ENCODE data around the gene MMP28.
"Not testable (repeated sequence)": the region's sequence is repeated elsewhere in the genome, so short reads cannot be mapped to it uniquely, and the experiment has no call there.

MMP28 gene

DNA sequence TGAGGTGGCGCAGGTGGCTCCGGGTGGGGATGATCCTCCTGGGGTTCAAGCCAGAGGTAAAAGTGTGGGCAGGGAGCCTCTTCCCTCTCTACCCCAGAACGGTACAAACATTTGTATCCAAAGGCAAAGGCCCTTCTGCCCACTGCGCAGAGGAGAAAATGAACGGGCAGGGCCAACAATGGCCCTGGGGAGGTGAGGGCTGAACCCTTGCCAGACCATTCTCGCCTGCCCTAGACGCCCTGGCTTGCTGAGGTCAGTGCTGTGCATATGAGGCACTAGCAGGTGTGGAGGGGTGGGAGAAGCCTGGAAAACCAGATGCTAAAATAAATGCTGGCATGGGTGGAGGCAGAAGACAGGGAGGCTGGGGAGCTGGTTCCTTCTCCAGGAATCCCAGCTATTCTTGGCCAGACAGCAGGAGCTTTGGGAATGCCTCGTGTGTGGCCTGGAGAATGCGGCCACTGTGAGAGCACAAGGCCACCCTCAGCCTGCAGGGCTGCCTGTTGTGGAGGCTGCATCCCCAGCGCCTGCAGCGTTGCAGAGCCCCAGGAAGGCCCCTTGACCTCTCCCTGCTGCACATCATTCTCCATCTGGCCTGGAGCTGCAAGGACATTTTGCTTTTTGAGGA lies 30.2 kb downstream of the MMP28 start:
- FAIRE-seq, result no peak

DNA sequence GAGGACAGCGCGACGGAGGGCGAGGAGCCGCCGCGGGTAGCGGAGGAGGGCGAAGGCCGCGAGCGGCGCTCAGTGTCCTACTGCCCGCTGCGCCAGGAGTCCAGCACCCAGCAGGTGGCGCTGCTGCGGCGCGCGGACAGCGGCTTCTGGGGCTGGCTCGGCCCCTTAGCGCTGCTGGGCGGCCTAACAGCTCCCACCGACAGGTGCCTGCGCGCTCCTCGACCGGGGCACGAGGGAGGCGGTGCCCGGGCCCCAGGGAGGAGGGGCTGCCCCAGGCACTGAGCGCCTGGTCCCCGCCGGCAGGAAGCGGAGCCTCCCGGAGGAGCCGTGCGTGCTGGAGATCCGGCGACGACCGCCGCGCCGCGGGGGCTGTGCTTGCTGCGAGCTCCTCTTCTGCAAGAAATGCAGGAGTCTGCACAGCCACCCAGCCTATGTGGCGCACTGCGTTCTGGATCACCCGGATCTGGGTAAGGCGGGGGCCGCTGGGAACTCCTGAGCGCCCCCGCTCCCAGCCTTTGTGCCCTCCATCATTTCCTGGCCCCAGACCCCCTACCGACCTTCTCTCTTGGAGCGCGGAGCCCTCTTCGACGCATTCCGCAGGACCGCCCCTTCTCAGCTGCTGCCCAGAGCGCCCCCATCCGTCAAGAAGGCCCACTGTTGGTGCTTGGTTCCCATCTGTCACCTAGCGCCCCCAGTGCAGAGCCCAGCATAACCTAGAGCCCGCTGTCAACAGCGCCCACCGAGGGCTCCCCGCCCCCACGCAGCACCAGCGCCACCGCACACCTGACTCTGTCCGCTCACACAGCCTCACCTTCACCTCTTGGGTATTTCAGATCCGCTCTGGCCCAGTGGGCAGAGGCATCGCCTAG lies 31.1 kb downstream of the MMP28 start:
- FAIRE-seq, result no peak

DNA sequence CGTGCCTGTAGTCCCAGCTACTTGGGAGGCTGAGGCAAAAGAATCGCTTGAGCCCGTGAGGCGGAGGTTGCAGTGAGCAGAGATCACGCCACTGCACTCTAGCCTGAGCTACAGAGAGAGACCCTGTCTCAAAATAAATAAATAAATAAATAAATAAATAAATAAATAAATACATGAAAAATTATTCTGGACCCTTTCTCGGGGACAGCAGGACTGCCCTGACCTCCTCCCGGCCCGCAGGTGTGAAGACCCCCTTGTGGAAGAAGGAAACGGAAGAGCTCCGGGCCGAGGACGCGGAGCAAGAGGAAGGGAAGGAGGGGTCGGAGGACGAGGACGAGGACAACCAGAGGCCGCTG lies 31.7 kb downstream of the MMP28 start:
- FAIRE-seq, result no peak

DNA sequence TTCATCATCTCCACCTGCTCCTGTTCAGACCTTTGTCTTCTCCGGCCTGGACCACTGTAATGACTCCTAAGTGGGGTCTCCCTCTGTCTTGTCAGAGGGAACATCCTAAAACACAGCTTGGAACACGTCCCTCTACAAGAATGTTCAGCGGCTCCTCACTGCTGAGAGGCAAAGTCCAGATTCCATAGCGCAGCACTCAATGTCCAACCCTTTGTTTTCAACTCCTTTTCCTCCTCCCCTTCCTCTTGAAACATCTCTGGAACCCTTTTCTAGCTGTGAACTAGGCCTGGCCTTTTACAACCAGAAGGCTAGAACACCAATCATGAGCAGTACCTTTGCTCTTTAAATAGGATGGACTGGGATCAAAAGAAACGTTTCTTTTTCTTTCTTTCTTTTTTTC lies 33.8 kb downstream of the MMP28 start:
- FAIRE-seq, result no peak

DNA sequence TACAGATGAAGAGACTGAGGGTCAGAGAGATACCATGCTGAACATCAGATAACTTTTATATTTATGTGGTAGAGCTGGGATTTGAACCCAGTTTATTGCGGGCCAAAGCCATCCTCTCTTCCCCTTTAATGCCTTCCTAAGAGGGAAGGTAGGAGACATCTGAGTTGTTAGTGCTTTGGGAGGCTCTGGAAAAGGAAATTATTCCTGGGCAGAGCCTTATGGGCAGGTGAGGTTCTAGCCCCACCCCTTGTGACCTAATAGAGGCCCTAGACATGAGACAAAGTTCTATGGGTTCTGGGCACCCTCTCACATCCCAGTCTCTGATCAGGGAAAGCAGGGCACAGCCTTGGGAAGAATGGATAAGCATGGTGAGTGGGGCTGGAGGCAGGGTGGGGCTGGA lies 34.9 kb downstream of the MMP28 start, which contains the start of gene C17orf50:
TSS of gene C17orf50 (plus strand) at position 301 of the 400 bp plus-strand sequence. CDS start at position 356, 55 bp downstream.
- no peak for FAIRE-seq

DNA sequence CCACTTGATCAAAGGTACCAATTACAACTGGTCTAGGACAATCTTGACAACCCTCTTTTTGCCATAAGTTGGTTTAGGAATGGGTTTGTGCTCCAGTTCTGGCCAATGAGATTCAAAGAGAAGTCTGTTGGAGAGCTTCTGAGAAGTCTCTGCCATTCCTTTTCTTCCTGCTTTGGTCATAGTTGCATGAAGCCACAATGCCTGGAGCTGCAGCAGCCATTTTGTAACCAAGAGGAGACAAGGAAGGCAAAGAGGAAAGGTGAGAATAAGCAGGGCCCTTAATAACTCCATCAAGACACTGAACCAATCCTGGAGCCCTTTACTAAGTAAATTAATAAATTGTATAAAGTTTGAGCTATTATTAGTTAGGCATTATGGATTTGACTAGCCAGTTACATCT lies 38.2 kb downstream of the MMP28 start:
- FAIRE-seq, result no peak

DNA sequence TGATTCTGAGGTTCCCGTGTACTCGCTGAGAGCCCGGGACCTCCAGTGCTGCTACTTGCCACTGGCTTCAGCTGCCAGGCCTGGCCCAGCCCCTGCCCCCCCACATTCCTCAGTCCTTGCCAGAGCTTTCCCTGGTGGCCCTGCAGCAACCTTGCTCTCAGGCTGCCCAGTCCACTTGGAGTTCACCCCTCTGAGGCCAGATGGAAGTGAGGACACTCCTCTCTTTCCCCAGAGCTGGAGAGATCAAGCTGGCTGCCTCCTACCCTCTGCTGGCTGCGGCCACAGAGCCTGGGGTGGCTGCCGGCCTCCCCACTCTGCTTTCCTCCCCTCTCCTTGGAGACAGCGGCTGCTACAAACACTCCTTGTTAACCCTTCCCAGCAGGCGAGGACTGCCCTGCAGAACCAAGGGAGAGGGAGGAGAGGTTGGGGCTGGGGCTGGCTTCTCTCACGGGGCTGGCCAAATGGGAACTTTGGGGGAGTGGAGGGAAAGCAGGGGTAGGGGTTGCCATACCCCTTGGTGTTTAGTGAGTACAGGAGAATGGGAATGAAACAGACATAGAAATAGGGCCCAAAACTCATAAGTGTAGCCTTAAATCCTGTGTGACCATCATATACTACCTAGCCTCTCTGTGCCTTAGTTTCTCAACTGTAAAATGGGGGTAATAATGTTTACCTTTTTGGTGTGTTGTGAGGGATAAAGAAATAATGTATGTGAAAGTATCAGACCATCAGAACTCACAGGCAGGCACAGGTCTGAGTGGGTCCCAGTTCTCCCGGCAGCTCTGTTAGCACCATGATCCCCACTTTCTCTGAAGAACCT lies 42.3 kb downstream of the MMP28 start, which contains the start of gene GAS2L2:
TSS of gene GAS2L2 (minus strand) at position 295 of the 820 bp plus-strand sequence. CDS start 389 bp downstream, outside the sequence.
- FAIRE-seq, result no peak

DNA sequence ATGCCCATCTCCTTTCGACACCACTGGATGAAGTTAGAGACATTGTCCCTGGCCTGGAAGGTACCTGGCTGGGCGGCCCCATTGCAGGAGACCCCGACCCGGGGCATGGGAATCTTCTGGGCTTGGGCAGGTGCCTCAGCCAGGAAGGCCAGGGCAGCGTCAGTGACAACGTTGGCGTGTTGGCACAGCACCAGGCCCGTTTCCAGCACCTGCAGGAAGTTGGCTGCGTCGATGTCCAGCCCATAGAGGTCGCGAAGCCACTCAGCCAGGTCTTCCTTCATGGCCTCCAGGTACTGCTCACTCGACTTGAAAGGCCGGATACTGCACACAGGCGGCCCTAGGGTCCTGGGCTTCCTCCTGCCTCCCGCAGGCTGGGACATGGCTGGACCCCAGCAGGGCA lies 43.0 kb downstream of the MMP28 start:
- no peak for FAIRE-seq

DNA sequence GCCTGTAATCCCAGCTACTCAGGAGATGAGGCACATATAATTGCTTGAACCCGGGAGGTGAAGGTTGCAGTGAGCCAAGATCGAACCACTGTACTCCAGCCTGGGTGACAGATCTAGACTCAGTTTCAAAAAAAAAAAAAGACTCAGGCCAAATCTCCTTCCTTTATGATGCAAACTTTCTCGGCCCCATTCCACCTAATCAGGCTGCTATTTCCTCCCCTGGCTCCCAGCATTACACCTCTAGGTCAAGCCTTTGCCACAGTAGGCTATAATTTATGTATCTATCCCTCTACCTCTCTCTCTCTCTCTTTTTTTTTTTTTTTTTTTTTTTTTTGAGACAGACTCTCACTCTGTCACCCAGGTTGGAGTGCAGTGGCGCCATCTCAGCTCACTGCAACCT lies 43.9 kb downstream of the MMP28 start:
- FAIRE-seq, result not testable (repeated sequence)

DNA sequence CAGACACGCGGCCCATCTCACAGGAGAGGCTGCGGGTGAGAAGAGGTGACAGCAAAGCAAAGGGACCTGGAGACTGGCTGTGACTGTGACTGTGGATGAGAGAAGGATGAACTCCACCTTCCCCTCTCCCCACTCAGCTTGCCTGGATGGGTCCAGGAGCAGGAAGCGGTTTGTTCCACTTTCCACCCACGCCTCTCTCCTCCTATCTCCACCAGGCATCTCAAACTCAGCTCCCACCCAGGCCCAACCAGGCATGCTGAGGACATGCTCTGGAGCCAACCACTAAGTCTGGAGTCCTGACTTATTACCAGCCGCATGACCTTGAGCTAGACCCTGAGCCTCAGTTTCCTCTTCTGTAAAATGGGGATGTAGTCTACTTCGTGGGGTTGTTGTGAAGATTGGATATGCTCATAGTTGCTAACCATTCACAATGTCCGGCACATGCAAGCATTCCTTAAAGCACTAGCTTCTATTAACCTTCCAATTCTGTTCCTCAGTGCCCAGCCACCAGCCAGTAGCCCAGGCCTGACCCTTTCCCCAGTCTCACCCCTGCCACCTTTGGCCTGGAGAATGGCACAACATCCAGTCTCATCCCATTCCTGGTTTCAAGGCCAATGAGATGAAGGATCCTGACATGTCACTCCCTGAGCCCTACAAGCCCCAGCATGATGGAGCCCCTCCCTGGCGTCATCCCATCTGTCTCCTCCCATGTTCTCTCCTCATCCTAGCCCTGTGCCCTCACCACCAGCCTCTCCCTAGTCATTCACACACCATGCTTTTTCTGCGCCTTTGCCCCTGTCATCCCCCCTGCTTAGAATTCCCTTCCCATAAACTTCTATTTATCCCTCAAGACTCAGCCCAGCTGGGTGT lies 44.7 kb downstream of the MMP28 start:
- FAIRE-seq, result no peak

DNA sequence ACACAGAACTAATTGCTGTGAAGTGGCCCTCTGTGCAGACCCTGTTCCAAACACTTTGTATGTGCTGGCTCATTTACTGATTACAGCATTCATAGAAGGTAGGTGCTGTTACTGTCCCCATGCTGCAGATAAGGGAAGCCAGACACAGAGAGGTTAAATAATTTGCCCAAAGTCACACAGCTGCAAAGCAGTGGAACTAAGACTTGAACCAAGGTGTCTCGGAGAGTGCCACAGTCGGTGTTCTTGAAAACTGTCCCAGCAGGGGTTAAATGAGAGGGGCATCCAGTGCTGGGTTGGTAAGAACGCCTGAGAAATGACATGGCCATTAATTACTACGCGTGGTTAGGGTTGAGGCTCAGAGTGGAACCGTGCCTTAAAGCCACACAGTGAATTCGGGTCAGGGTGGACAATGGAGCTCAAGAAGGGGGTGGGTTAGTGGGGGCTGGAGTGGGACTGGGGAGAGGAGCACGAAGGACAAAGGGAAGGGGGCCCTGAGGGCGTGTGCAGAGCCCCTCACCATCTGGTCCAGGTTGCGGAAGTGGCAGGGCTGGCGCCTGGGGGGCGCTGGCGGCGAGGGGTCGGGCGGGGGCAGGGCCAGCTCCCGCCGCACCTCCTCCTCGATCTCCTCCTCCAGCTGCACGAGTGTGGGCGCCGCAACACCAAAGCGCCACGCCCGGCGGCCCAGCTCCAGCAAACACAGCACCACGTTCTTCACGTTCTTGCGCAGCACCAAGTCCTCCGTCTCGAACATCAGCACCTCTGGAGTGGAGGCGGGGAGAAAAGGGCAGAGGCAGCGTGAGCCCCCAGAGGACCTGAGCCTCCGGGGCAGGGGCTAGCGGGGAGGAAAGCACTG lies 45.7 kb downstream of the MMP28 start:
- no peak for FAIRE-seq

DNA sequence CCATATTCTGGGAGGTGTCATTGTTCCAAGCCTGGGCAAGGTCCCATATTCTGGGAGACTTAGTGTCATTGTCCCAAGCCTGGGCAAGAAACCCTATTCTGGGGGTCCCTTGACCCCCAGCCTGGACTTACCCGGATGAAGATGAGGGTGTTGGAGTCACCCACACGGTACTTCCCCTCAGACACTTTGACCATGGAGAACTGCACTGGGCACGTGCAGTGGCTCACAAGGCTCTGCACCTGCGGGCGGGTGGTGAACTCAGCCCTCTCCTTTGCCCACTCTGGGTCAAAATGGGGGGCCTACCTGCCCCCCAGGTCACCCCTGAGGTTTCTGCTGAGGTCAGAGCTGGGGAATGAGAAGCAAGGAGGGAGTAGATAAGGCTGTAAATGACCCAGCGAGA lies 46.5 kb downstream of the MMP28 start:
- no peak for FAIRE-seq

DNA sequence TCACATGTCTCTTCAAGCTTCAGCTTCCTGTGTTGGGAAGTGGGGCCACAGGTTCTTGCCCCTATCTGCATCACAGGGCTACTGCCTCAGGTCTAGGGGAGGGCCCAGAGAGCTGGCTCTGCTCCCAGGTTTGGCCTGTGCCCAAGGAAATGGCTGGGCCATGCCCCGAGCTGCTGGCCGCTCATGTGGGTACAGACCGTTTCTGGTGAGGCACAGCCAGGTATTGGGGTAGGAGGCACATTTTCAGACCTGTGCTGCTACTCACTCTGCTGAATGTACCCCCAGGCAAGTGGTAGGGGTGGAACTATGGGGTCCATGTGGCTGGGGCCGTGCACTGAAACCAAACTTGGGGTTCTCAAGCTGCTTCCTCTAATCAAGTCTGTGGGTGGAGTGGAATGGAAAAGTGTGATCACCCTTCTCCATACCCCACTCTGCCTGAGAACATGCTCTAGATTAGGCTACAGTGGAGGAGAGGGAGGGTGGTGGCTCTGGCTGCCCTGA lies 47.0 kb downstream of the MMP28 start:
- FAIRE-seq, result no peak

DNA sequence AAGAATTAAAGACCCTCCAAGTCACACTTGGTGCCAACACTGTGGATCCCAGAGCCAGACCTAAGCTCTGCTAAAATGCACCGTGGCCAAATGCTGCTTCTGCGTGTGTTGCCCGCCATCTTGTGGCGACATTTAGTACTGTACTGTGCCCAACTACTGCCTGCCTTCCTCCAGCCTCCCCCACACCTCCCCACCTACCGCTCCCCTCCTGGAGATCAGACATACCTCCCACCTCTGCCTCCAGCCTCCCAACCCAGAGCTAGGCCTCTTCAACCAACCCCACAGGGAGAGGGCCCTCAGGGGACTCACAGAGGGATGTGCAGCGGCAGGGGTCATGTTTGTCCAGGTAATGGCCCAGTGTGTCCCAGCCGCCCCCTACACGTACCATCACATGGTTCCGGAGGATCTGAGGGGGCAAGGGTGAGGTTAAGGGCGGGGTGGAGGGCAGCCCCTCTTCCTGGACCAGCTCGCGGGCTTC lies 47.9 kb downstream of the MMP28 start:
- FAIRE-seq, result no peak

DNA sequence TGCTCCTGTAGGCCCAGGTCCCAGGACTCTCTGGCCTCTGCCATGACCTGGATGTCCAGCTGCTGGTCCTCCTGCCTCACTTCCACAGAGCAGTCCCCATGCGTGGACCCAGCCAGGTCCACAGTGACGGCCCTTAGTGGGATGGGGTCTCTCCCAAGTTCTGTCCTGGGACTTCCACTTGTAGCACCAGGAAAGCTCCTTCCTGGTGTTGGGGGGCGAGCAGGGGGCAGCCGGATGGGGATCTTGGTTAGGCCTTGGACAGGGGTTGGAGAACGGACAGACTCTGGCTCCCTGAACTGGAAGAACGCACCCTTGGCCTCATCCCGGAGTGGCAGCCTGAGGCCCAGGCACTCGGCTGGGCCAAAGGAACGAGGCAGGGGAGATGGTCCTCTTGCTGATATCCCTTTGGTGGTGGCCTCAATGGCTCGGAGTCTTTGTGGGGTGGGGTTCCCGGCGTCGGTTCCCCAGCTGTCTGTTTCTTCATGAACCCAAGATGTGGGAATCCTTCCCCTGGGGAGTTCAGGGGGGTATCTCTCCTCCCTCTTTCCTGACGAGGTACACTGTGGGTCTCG lies 49.6 kb downstream of the MMP28 start:
- no peak for FAIRE-seq

DNA sequence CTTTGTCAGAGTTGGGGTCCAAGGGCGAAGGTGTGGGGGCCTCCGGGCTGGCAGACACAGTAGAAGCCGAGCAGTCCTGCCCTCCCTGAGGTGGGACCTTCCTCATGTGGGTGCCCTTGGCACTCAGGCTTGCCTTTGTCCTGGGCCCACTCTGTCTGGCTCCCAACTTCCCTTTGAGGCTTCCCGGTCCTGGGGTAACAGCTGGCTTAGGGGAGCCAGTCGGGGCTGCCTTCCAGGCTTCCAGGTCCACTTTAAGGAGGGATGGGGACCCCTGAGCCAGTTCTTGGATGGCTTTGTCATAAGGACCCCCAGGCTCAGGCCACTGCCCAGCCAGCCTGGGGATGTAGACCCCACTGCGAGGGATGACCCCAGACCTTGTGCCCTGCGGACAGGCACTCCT lies 50.2 kb downstream of the MMP28 start:
- FAIRE-seq, result no peak

DNA sequence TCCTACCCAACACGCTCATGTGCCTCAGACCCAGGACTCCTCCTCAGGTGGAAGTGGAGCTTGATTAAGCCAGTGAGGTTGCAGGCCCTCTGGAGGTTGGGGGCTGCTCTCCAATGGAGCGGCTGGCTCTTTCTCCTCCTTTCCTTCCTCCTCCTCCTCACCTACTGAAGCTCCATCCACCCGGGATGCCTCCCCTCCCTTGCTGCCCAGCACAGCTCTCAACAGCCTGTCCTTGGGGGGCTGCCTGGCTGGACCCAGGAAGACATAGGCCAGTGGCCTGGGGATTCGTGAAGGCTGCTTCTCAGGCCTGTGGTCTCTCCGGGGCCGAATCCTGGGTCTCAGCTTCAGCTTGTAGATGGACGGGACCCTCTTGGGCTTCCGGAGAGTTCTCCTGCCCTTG lies 50.6 kb downstream of the MMP28 start:
- FAIRE-seq, result no peak

DNA sequence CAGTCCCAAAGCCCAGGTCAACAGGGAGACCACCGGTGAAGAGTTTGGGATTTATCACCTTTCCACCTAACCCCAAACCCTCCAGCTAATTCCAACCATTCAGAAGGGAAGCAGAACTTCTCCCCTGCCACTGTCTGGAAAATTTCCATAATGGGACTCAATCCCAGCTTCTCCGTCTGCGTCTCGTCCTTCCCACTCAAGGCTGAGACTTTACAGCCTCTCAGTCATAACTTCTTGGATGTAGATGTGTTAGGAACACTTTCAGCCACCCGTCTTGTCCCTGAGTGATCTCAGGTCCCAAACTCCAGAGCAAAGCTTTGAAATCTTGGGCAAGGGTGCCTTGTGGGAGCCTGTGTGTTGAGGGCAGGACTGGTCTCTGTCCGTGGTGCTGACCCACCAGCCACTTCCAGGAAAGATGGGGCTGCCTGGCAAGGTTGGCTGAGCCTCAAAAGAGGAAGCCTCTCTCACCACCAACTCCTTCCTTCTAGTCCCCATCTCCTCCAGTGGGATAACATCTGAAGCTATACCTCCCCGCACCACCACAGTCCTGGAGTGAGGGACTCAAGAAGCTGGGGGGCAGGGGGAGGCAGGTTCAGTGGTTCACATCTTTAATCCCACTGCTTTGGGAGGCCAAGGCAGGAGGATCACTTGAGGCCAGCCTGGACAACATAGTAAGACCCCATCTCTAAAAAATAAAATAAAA lies 51.7 kb downstream of the MMP28 start:
- FAIRE-seq, result no peak

DNA sequence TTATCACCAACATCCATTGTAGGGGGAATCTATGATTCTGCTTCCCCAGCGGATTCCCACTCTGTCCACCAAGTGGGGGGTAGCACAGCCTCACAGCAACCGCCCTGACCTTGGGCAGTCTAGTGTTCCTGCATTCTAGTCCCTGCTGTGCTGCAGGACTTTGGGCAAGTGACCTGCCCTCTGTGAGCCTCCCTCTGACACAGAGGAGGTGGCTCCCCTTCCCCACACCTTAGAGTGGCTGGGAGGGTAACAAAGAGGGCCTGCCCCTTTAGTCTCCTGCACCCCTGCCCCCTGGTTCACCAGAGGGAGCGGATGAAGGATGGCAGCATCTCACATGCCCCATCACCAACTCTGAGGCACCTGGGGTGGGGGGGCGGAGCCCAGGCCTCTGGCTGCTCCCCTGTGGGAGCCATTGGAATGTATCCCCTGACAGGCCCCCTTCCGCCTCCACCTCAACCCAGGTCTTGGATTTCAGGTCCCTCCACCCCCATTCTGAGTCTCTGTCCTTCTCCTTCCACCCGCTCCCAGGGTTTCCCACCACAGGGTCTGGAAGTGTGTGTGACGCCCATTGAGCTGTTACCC lies 52.5 kb downstream of the MMP28 start:
- no peak for FAIRE-seq

DNA sequence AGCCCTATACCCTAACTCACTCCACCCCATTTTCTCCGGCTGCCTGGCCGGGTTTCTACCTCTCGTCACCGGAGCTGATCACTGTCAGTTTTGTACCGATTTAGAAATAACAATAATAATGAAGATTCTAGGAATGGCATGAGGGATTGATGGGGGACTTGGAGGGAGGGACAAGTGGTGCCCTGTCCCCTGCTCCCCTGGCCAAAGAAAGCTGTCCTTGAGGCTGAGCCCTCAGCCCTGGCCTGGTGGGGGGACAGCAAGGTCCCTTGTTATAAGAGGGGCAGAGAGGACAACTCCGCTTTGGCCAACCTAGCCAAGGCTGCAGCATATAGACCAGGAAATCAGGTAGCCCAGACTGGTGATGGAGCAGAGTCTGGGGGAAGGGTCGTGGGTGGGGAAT lies 52.9 kb downstream of the MMP28 start:
- FAIRE-seq, result no peak

Data from A204.1 (cell line).